ENCODE measurements around the gene FBXW11. TPM values are rescaled to one million over a fixed set of nuclear protein-coding genes. Genes with fewer than 3 reads are reported as not detected.

FBXW11 gene
- total RNA-seq, 3 donors from 2014 or later: 60.3 to 81.5 (median 64.0) TPM

DNA sequence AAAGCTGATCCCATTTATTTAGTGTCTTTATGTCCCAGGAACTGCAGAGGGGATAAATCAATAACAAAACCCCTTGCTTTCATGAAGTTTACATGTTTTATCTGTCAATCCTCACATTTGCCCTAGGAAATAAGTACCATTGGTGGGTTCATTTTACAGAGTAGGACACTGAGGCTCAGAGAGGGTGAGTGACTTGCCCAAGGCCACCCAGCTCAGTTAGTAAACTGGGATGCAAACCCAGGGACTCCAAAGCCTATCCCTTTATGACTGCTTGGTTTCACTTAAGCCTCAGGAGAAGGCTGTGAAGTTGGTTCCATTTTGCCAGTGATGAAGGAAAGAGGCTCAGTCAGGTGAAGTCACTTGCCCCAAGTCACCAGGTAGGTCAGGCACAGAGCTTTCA lies 168.9 kb downstream of the FBXW11 start:
- Histone ChIP-seq H3K27ac (no peak overlapping the region), H3K36me3 (no peaks in the 10 kb centered on the region), H3K4me1 (no peaks in the 10 kb centered on the region), H3K27me3 (no peaks in the 10 kb centered on the region), H3K9me3 (peaks cover 0 to 11% of the 10 kb centered on the region in 2 donors), H3K4me3 (no peak overlapping the region)
- TF ChIP-seq POLR2A (IDR thresholded peaks at IDR 0.05): no peak
- no peak for TF ChIP-seq CTCF (IDR thresholded peaks at IDR 0.05)
- no peak for TF ChIP-seq POLR2AphosphoS5 (IDR thresholded peaks at IDR 0.05)
- DNase-seq (ENCODE audit: low spot score in 2 of 2): no peak
- intact Hi-C loops (cut with DNase I; ENCODE audit: low total_unique reads): no loop called here

GRCh38 chr5:171835066-171835465 lies 171.4 kb downstream of the FBXW11 start:
- H3K36me3 ChIP-seq: no peaks in the 10 kb centered on the region
- intact Hi-C loops (cut with DNase I; ENCODE audit: low total_unique reads): no loop called here
- no peak overlapping the region for H3K4me3 ChIP-seq
- no peaks in the 10 kb centered on the region for H3K27me3 ChIP-seq
- no peaks in the 10 kb centered on the region for H3K4me1 ChIP-seq
- peaks cover 0 to 18% of the 10 kb centered on the region in 2 donors for H3K9me3 ChIP-seq
- no peak overlapping the region for H3K27ac ChIP-seq
- no peak for DNase-seq (ENCODE audit: low spot score in 2 of 2)
- TF ChIP-seq CTCF (IDR thresholded peaks at IDR 0.05) (no peak), POLR2A (IDR thresholded peaks at IDR 0.05) (no peak), POLR2AphosphoS5 (IDR thresholded peaks at IDR 0.05) (no peak)

DNA sequence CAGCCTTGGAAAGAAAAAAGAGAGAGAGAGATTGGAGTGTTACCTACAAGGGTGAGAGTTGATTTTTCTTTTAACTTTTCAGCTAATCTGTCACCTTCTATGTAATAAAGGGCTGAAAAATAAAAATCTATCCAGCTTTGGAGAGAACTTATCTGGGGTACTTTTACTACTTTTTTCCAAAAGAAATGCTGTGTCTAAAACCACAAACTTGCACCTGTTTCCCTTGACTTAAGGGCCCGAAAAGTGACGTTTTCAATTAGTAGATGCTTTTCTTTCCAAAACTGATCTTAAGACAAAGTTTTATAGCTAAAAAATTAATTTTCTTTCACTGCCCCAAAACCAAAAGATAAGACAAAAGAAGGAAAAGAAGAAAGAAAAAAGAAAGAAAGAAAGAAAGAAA lies 172.0 kb downstream of the FBXW11 start:
- no peak for DNase-seq (ENCODE audit: low spot score in 2 of 2)

GRCh38 chr5:171832775-171833174 lies 173.7 kb downstream of the FBXW11 start:
- Histone ChIP-seq H3K27me3 (no peaks in the 10 kb centered on the region), H3K36me3 (no peaks in the 10 kb centered on the region), H3K27ac (no peak overlapping the region), H3K4me1 (no peaks in the 10 kb centered on the region), H3K4me3 (no peak overlapping the region), H3K9me3 (peaks cover 0 to 25% of the 10 kb centered on the region in 2 donors)
- TF ChIP-seq POLR2AphosphoS5 (IDR thresholded peaks at IDR 0.05): no peak
- TF ChIP-seq POLR2A (IDR thresholded peaks at IDR 0.05): no peak
- TF ChIP-seq CTCF (IDR thresholded peaks at IDR 0.05): no peak
- intact Hi-C loops (cut with DNase I; ENCODE audit: low total_unique reads): no loop called here
- DNase-seq (ENCODE audit: low spot score in 2 of 2): no peak

More for the DNA sequence above, 172.0 kb downstream of the FBXW11 start:
- peaks cover 0 to 24% of the 10 kb centered on the region in 2 donors for H3K9me3 ChIP-seq
- H3K27me3 ChIP-seq: no peaks in the 10 kb centered on the region
- no peak overlapping the region for H3K4me3 ChIP-seq
- no peak overlapping the region for H3K27ac ChIP-seq
- H3K4me1 ChIP-seq: no peaks in the 10 kb centered on the region
- no peak for TF ChIP-seq POLR2A (IDR thresholded peaks at IDR 0.05)
- no peak for TF ChIP-seq POLR2AphosphoS5 (IDR thresholded peaks at IDR 0.05)
- TF ChIP-seq CTCF (IDR thresholded peaks at IDR 0.05): no peak
- intact Hi-C loops (cut with DNase I; ENCODE audit: low total_unique reads): no loop called here
- no peaks in the 10 kb centered on the region for H3K36me3 ChIP-seq

DNA sequence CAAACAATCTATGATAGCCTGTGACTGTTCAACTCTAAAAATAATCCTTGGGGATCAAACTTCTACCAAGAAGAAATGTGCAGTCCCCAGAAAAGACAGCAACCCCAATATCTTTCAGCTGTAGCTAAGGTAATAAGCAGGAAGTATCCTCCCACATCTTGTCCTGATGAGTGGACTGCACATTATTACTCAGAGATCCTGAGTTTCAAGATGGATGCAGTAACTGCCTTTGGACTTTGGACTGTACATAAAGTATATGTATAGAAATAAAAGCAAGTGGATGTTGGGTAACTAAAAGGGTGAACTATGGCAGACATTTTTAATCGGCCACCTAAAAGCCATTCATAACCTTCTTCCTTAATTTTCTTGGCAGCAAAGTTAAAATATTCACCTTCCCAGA lies 175.8 kb downstream of the FBXW11 start:
- intact Hi-C loops (cut with DNase I; ENCODE audit: low total_unique reads): no loop called here
- no peaks in the 10 kb centered on the region for H3K27me3 ChIP-seq
- no peak overlapping the region for H3K27ac ChIP-seq
- no peaks in the 10 kb centered on the region for H3K4me1 ChIP-seq
- H3K9me3 ChIP-seq: peaks cover 0 to 25% of the 10 kb centered on the region in 2 donors
- no peak overlapping the region for H3K4me3 ChIP-seq
- TF ChIP-seq POLR2A (IDR thresholded peaks at IDR 0.05): no peak
- TF ChIP-seq POLR2AphosphoS5 (IDR thresholded peaks at IDR 0.05): no peak
- no peak for TF ChIP-seq CTCF (IDR thresholded peaks at IDR 0.05)
- H3K36me3 ChIP-seq: no peaks in the 10 kb centered on the region
- DNase-seq (ENCODE audit: low spot score in 2 of 2): no peak
